HepG2 (cell line): Measurements from ENCODE around the gene HJURP. TPM values are rescaled to one million over a fixed set of nuclear protein-coding genes. Genes with fewer than 3 reads are reported as not detected.

ENCODE experiments used
- ATAC-seq: fragments of 200-7000 bp; cut with Tn5 transposase; 3 replicates; pipeline ENCODE4 v1.9.1; 2020; ENCODE audit warnings: mild to moderate bottlenecking, moderate library complexity
- BruUV-seq: library from RNA; stranded (reverse); fragments of 400-500 nt; replicated peaks from 2 replicates; lab custom pipeline; 2021; lab: Mats Ljungman, UMichigan
- CTCF ChIA-PET: fragments of 300-600 bp; formaldehyde crosslinking; extraction: SDS; loops from one replicate; lab custom pipeline; 2021; ENCODE audit warnings: low total read pairs, inconsistent platforms, low intra/inter-chr PET ratio; lab: Yijun Ruan, JAX
- POLR2A ChIA-PET: fragments of 350-600 bp; sonication (Branson Sonifier 250); formaldehyde crosslinking; loops from one replicate; lab custom pipeline; 2020; ENCODE audit warnings: antibody characterized with exemption, inconsistent platforms; lab: Yijun Ruan, JAX
- DNase-seq: peaks from one replicate; pipeline ENCODE4 v3.0.0-alpha.2; 2015; ENCODE audit warnings: low spot score
- FAIRE-seq: peaks from 3 replicates; lab custom pipeline; 2011; peaks lifted over from hg19 to GRCh38; lab: Jason Lieb, UNC
- H2AFZ ChIP-seq: one replicate; pipeline ENCODE4 v1.6.1; 2011; ENCODE audit warnings: low read length, inconsistent platforms
- H3K27ac ChIP-seq: fragments of 300-600 bp; 3 replicates; pipeline ENCODE4 v1.8.0; 2011; ENCODE audit warnings: mixed run types, mild to moderate bottlenecking, mixed read lengths, low read length, inconsistent platforms; ENCODE audit not compliant: insufficient read depth; ENCODE audit errors: extremely low read length
- H3K27me3 ChIP-seq, 2 experiments: fragments of 200-600 bp in 1 of 2; 2 replicates in 1 of 2; 3 replicates in 1 of 2; pipeline versions ENCODE4 v1.6.0 to v1.8.0; 2011; ENCODE audit warnings: low read length in 2 of 2, mild to moderate bottlenecking in 2 of 2, moderate library complexity in 2 of 2, inconsistent platforms in 1 of 2; ENCODE audit not compliant: insufficient read depth in 2 of 2, control insufficient read depth in 1 of 2
- H3K36me3 ChIP-seq, 2 experiments: fragments of 200-600 bp in 1 of 2; replicated peaks in 1 of 2; 2 replicates in 1 of 2; 3 replicates in 1 of 2; pipeline versions ENCODE4 v1.5.1 to v1.8.0; 2011; ENCODE audit warnings: low read length in 2 of 2, inconsistent platforms in 1 of 2; ENCODE audit not compliant: insufficient read depth in 2 of 2, control insufficient read depth in 1 of 2
- H3K4me1 ChIP-seq: 2 replicates; pipeline ENCODE4 v1.5.1; 2012; ENCODE audit warnings: low read length, inconsistent platforms; ENCODE audit not compliant: insufficient read depth
- H3K4me2 ChIP-seq: 2 replicates; pipeline ENCODE4 v1.6.0; 2011; ENCODE audit warnings: low read depth, low read length, inconsistent platforms
- H3K4me3 ChIP-seq, 3 experiments: fragments of 200-600 bp in 1 of 3; sonication (generic), shearing (Covaris generic) in 1 of 3; replicated peaks in 1 of 3; 2 replicates each; pipeline ENCODE4 v1.5.1; 2011 to 2016; ENCODE audit warnings: low read length in 3 of 3, inconsistent platforms in 2 of 3, low read depth in 2 of 3, mild to moderate bottlenecking in 2 of 3, control low read depth in 1 of 3, mixed read lengths in 1 of 3; ENCODE audit not compliant: insufficient read depth in 1 of 3
- H3K79me2 ChIP-seq: one replicate; pipeline ENCODE4 v1.6.1; 2011; ENCODE audit warnings: low read length, inconsistent platforms; ENCODE audit not compliant: insufficient read depth
- H3K9ac ChIP-seq: 2 replicates; pipeline ENCODE4 v1.6.0; 2011; ENCODE audit warnings: mild to moderate bottlenecking, low read depth, low read length, inconsistent platforms; ENCODE audit not compliant: insufficient read depth
- H3K9me3 ChIP-seq: 2 replicates; pipeline ENCODE4 v1.5.1; 2012; ENCODE audit warnings: mild to moderate bottlenecking, low read length
- H4K20me1 ChIP-seq: 2 replicates; pipeline ENCODE4 v1.6.0; 2011; ENCODE audit warnings: inconsistent platforms, mild to moderate bottlenecking, low read length, moderate library complexity; ENCODE audit not compliant: insufficient read depth
- GTF2F1 ChIP-seq: fragments of 150-350 bp; IDR thresholded peaks from 2 replicates; pipeline ENCODE4 v1.6.1; 2014; ENCODE audit warnings: low read length
- KLF9 ChIP-seq: IDR thresholded peaks from 2 replicates; pipeline ENCODE4 v1.6.1; 2016; ENCODE audit warnings: low read depth
- NAIF1 ChIP-seq: sonication (generic); formaldehyde crosslinking; IDR thresholded peaks from 2 replicates; pipeline ENCODE4 v1.5.0; 2020; ENCODE audit warnings: mild to moderate bottlenecking, missing genetic modification reagents, borderline replicate concordance
- SYNCRIP ChIP-seq: fragments of 200-400 bp; formaldehyde crosslinking; IDR thresholded peaks from 2 replicates; pipeline ENCODE4 v1.6.1; 2018; ENCODE audit warnings: mild to moderate bottlenecking, low read depth, low read length; ENCODE audit not compliant: insufficient read depth
- THAP7 ChIP-seq: sonication (generic); formaldehyde crosslinking; IDR thresholded peaks from 2 replicates; pipeline ENCODE4 v1.8.1; 2023; ENCODE audit warnings: mild to moderate bottlenecking, missing genetic modification reagents
- ZFP90 ChIP-seq: sonication (generic); formaldehyde crosslinking; IDR thresholded peaks from 2 replicates; pipeline ENCODE4 v1.8.0; 2022; ENCODE audit warnings: missing genetic modification reagents, mild to moderate bottlenecking, inconsistent platforms, borderline replicate concordance
- ZNF256 ChIP-seq: sonication (generic); formaldehyde crosslinking; conservative IDR thresholded peaks from 2 replicates; pipeline ENCODE4 v1.4.0; 2020; ENCODE audit warnings: missing genetic modification reagents
- ZNF263 ChIP-seq: sonication (generic); formaldehyde crosslinking; IDR thresholded peaks from 2 replicates; pipeline ENCODE4 v1.4.0; 2020; ENCODE audit warnings: missing genetic modification reagents
- ZNF468 ChIP-seq: sonication (generic); formaldehyde crosslinking; IDR thresholded peaks from 2 replicates; pipeline ENCODE4 v1.8.0; 2022; ENCODE audit warnings: mild to moderate bottlenecking, moderate library complexity, missing genetic modification reagents
- ZNF703 ChIP-seq: sonication (generic); formaldehyde crosslinking; IDR thresholded peaks from 2 replicates; pipeline ENCODE4 v1.5.1; 2020; ENCODE audit warnings: missing genetic modification reagents, mild to moderate bottlenecking, moderate library complexity, borderline replicate concordance
- ZNF737 ChIP-seq: sonication (generic); formaldehyde crosslinking; IDR thresholded peaks from 2 replicates; pipeline ENCODE4 v1.5.0; 2020; ENCODE audit warnings: missing genetic modification reagents, mild to moderate bottlenecking, borderline replicate concordance
- ZNF746 ChIP-seq: sonication (generic); formaldehyde crosslinking; IDR thresholded peaks from 2 replicates; pipeline ENCODE4 v1.8.0; 2022; ENCODE audit warnings: mild to moderate bottlenecking, missing genetic modification reagents
- WGBS: methylation state at CpG from one replicate; pipeline ENCODE4 v1.1.6; 2017; ENCODE audit warnings: low lambda C conversion rate; 5-methylcytosine and 5-hydroxymethylcytosine counted together
- in situ Hi-C: cut with HindIII; loops from 2 replicates; pipeline ENCODE4 v1.10.0; 2017; ENCODE audit warnings: low pct_unique_long_range_greater_than_20kb; ENCODE audit not compliant: extremely low pct_ligation_motif_present
- intact Hi-C: fragments of 100-400 bp; cut with micrococcal nuclease; formaldehyde crosslinking; loops from one replicate; pipeline ENCODE4 v1.10.0; 2022; ENCODE audit not compliant: unreplicated experiment
- polyA plus RNA-seq, 8 experiments: library from polyadenylated mRNA; depleted of rRNA in 3 of 8; stranded (reverse) in 7 of 8; unstranded in 1 of 8; fragments of >200 nt; fragmentation: Illumina TruSeq in 4 of 8; extraction: Trizol in 4 of 8; gene quantifications; 2 replicates each; pipeline versions ENCODE4 v1.2.1 to v1.2.3, GENCODE V29; 2011 to 2016; ENCODE audit warnings: low read depth in 4 of 8, missing spikeins in 1 of 8, mixed read lengths in 1 of 8; ENCODE audit not compliant: insufficient read depth in 1 of 8
- total RNA-seq, 5 experiments: library from RNA; depleted of rRNA; stranded (reverse); fragments of >200 nt; fragmentation: Illumina TruSeq; extraction: Trizol; gene quantifications; 2 replicates each; pipeline ENCODE4 v1.2.3, GENCODE V29; 2016; ENCODE audit warnings: low read depth in 1 of 5
- TF ChIP-seq, protein P1 (sequence below): sonication (generic); formaldehyde crosslinking; IDR thresholded peaks from 2 replicates; pipeline ENCODE4 v1.9.0; 2021; ENCODE audit warnings: missing genetic modification reagents, borderline replicate concordance
- TF ChIP-seq, protein P2 (sequence below), 2 experiments: sonication (generic) in 1 of 2; formaldehyde crosslinking in 1 of 2; IDR thresholded peaks; 2 replicates each; pipeline versions ENCODE4 v1.5.1 to v1.6.1; 2011 to 2020; ENCODE audit warnings: borderline replicate concordance in 1 of 2, low read depth in 1 of 2, low read length in 1 of 2, mild to moderate bottlenecking in 1 of 2, missing genetic modification reagents in 1 of 2, moderate library complexity in 1 of 2

HJURP gene
- total and polyA plus RNA-seq, 2 of the 13 experiments (the other 11 are each of a cell fraction or from before 2014, with no cell fraction given): 36.3 to 43.9 TPM

- no peak for FAIRE-seq
- CTCF ChIA-PET: no interaction called here
- no peaks in the 10 kb centered on the region for H3K9me3 ChIP-seq
Observed at GRCh38 chr2:233791151-233791882, 63.0 kb downstream of the HJURP start.

More at GRCh38 chr2:233791151-233791882, 63.0 kb downstream of the HJURP start:
- BruUV-seq: no TSS peak
- no peak overlapping the region for H2AFZ ChIP-seq
- no peak overlapping the region for H3K27ac ChIP-seq
- 53% methylated on average over 18 of the region's 18 CpGs for WGBS
- no peak overlapping the region for H3K9ac ChIP-seq
- no peaks in the 10 kb centered on the region for H4K20me1 ChIP-seq
- in situ Hi-C loops (no loop called here), intact Hi-C loops (no loop called here)
- no peaks in the 10 kb centered on the region for H3K36me3 ChIP-seq
- ATAC-seq: peak; percentile 11; the same call in 2 of the 3 replicates
- no peak overlapping the region for H3K4me3 ChIP-seq
- POLR2A ChIA-PET: no interaction called here
- no peak overlapping the region for H3K4me2 ChIP-seq
- DNase-seq: no peak
- TF ChIP-seq, protein P1, sequence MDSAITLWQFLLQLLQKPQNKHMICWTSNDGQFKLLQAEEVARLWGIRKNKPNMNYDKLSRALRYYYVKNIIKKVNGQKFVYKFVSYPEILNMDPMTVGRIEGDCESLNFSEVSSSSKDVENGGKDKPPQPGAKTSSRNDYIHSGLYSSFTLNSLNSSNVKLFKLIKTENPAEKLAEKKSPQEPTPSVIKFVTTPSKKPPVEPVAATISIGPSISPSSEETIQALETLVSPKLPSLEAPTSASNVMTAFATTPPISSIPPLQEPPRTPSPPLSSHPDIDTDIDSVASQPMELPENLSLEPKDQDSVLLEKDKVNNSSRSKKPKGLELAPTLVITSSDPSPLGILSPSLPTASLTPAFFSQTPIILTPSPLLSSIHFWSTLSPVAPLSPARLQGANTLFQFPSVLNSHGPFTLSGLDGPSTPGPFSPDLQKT: no peak
- TF ChIP-seq ZNF703 (CRISPR knock-in tag) (no peak), ZNF468 (CRISPR knock-in tag) (no peak), ZNF256 (CRISPR knock-in tag) (no peak), ZNF746 (CRISPR knock-in tag) (no peak), THAP7 (CRISPR knock-in tag) (no peak), ZFP90 (CRISPR knock-in tag) (no peak), KLF9 (CRISPR knock-in tag) (no peak), GTF2F1 (no peak), ZNF737 (CRISPR knock-in tag) (no peak), ZNF263 (CRISPR knock-in tag) (no peak), NAIF1 (CRISPR knock-in tag) (no peak), SYNCRIP (no peak)
- TF ChIP-seq, protein P2, sequence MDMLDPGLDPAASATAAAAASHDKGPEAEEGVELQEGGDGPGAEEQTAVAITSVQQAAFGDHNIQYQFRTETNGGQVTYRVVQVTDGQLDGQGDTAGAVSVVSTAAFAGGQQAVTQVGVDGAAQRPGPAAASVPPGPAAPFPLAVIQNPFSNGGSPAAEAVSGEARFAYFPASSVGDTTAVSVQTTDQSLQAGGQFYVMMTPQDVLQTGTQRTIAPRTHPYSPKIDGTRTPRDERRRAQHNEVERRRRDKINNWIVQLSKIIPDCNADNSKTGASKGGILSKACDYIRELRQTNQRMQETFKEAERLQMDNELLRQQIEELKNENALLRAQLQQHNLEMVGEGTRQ (IDR thresholded peaks at IDR 0.05; ENCODE audit: low read depth, low read length): no peak
- TF ChIP-seq, protein P2 (CRISPR knock-in tag; IDR thresholded peaks at IDR 0.05; ENCODE audit: borderline replicate concordance): no peak
- TF ChIP-seq, all 625 proteins: peak for 0
- peaks cover 7 to 39% of the 10 kb centered on the region in 2 experiments; a peak in 3 of 5 replicates for H3K27me3 ChIP-seq
- H3K79me2 ChIP-seq: no peaks in the 10 kb centered on the region
- peaks cover 14% of the 10 kb centered on the region; the same call in 1 of the 2 replicates for H3K4me1 ChIP-seq
